GM18951 (cell line): Measurements from ENCODE around the gene ZNF530.

Experiments
- POLR2A ChIP-seq: IDR thresholded peaks from 4 replicates; pipeline ENCODE4 v1.6.1; 2011; ENCODE audit warnings: mild to moderate bottlenecking; ENCODE audit not compliant: insufficient read length, insufficient read depth; ENCODE audit errors: extremely low read depth
- in situ Hi-C: fragments of 300-500 bp; cut with MboI; formaldehyde crosslinking; loops from one replicate; pipeline ENCODE4 v1.12.0; 2022; ENCODE audit warnings: low sequenced_read_pairs, mixed read lengths, inconsistent platforms; ENCODE audit not compliant: unreplicated experiment

Gene ZNF530

GRCh38 chr19:57578487-57579205 lies 21.0 kb upstream of the ZNF530 start, which contains the start of gene ZNF416:
TSS of gene ZNF416 (minus strand) at chr19:57578911. CDS start at chr19:57578704, 207 bp downstream.
- in situ Hi-C loops: no loop called here
- peak; percentile 62 for TF ChIP-seq POLR2A

- in situ Hi-C loops: no loop called here
- TF ChIP-seq POLR2A: no peak
These were observed 16.6 kb upstream of the ZNF530 start for GRCh38 chr19:57583104-57583520.

GRCh38 chr19:57583521-57584416 lies 15.9 kb upstream of the ZNF530 start, which contains the start of gene ZIK1:
TSS of gene ZIK1 (plus strand) at chr19:57584145. CDS start at chr19:57584357, 212 bp downstream.
- in situ Hi-C loops: no loop called here
- peak; percentile 29 for TF ChIP-seq POLR2A

DNA sequence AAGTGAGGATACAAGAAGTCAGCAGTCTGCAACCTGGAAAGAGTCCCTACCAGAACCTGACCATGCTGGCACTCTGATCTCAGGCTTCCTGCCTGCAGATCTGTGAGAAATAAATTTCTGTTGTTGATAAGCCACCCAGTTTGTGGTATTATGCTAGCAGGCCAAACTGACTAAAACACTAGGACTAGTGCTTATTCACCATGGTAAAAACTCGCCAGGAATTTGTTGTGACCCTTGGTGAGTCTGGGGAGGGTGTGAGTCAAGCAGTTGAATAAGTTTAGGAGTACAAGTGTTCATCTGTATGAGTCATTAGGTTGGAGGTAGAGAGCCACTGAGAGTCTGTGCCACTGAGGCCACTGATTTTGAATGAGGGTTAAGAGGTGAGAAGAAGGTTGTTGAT lies 12.2 kb upstream of the ZNF530 start:
- TF ChIP-seq POLR2A: no peak
- in situ Hi-C loops: no loop called here

DNA sequence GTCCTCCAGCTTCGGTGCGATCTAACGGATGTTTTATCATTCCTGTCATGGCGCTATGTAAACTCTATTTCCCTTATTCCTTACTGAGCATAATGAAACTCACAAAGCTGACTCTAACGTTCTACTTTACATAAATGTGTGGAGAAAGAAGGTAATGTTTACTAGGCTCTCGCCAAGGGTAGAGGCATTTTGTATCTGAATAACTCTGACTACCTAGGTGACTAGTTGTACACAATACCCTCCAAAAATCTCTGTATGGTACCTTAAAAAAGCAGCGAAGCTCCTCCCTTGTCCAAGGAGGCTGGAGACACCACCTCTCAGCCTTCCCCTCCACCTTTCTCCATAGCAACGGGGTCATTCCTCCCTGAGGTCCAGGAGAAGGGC lies 316 bp upstream of the ZNF530 start:
- in situ Hi-C loops: no loop called here
- no peak for TF ChIP-seq POLR2A

GRCh38 chr19:57606931-57607330 lies 7.2 kb downstream of the ZNF530 start:
- TF ChIP-seq POLR2A: no peak
- in situ Hi-C loops: no loop called here

DNA sequence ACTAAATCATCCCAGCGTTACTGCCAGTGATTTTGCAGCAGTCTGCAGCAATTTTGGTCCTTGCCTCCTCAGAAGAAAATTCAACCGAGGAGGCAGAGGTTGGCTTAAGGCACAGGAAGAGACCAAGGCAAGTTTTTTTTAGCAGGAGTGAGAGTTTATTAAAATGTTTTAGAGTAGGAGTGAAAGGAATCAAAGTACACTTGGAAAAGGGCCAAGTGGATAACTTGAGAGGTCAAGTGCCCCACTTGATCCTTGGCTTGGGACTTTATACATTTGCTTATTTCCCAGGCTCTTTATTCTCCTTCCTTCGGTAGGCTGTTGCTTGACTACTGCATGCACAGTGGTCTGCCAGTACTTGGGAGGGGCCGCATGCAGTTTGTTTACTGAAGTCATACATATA lies 11.4 kb downstream of the ZNF530 start:
- in situ Hi-C loops: no loop called here
- no peak for TF ChIP-seq POLR2A

DNA sequence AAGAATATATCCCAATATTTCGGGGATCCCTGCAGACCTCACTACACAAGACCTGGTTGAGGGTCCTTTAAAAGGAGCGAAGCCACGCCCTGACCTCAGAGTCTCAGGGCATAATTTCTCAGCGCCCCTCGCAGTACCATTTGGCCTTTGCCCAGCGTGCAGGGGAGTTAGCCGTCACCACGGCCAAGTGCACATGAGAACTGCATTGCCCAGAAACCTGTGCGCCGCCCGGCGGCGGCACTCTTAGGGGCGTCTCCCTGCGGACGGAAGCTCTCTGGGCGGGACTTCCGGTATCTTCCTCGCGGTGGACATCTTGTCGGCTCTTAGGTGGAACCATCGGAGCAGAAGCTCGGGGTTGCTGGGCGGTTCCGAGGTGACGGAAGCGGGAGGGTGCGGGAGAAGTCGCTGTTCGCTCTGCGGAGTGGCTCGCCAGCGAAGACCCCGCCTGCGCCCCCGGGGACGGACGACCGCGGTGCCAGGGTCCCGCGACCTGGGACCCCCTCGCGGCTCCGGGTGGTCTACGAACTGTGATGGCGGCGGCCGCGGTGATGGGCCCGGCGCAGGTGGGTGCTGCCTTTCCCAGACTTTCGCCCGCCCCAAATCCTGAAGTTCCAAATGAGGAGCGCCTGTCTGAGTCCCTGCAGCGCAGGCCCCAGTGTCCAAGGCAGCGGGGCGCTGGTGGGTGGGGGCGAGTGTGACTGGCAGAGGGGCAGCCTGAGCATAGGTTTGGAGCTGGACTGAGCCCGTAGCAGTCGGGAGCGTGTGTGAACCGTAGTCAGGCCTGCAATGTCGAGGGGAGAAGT lies 14.5 kb downstream of the ZNF530 start, which contains the start of gene ZNF134:
Gene ZNF134 (plus strand): TSS at position 302 of the 803 bp plus-strand sequence. CDS start 5,227 bp downstream, outside the sequence.
- in situ Hi-C loops: no loop called here
- TF ChIP-seq POLR2A: peak; percentile 69

- in situ Hi-C loops: no loop called here
These were observed 15.7 kb downstream of the ZNF530 start for GRCh38 chr19:57615346-57615745.

DNA sequence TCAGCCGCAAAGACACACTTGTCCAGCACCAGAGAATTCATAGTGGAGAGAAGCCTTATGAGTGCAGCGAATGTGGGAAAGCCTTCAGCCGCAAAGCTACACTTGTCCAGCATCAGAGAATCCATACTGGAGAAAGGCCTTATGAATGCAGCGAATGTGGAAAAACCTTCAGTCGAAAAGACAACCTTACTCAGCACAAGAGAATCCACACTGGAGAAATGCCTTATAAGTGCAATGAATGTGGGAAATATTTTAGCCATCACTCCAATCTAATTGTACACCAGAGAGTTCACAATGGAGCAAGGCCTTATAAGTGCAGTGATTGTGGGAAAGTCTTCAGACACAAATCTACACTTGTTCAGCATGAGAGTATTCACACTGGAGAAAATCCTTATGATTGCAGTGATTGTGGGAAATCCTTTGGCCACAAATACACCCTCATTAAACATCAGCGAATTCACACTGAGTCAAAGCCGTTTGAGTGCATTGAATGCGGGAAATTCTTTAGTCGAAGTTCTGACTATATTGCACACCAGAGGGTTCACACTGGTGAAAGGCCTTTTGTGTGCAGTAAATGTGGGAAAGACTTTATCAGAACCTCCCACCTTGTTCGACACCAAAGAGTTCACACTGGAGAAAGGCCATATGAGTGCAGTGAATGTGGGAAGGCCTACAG lies 21.1 kb downstream of the ZNF530 start:
- in situ Hi-C loops: no loop called here
- no peak for TF ChIP-seq POLR2A

More at GRCh38 chr19:57615346-57615745, 15.7 kb downstream of the ZNF530 start:
- no peak for TF ChIP-seq POLR2A

GRCh38 chr19:57623091-57623490 lies 23.4 kb downstream of the ZNF530 start:
- TF ChIP-seq POLR2A: no peak
- in situ Hi-C loops: no loop called here

GRCh38 chr19:57632987-57633831 lies 33.5 kb downstream of the ZNF530 start, which contains the start of gene ZNF211:
TSS of gene ZNF211 (plus strand) at chr19:57633168. CDS start at chr19:57633347, 179 bp downstream.
- in situ Hi-C loops: no loop called here
- peak; percentile 70 for TF ChIP-seq POLR2A

DNA sequence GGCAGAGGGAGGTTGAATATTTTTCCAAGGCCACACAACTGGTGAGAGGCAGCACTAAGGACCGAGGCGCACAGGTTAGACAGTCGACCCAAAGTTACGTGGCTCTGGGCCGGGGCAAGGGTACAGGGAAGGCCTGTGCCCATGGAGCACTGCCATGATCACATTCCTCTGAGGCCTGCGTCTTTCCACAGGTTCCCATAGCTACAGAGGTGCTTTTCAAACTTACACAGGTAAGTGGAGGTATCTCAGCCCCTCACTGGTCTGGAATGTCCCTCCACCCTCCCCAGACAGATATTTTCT lies 34.1 kb downstream of the ZNF530 start:
- no peak for TF ChIP-seq POLR2A
- in situ Hi-C loops: no loop called here
